Measurements from ENCODE around the gene CCN2.

Gene CCN2

GRCh38 chr6:131970076-131970859 is 19.1 kb upstream of the CCN2 start:
- no peak for DNase-seq
- intact Hi-C loops (cut with DNase I), result no loop called here

- intact Hi-C loops (cut with DNase I), result no loop called here
- no peak for DNase-seq
Measured at GRCh38 chr6:131968656-131969055, 17.5 kb upstream of the CCN2 start.

GRCh38 chr6:131967948-131968347 is 16.8 kb upstream of the CCN2 start:
- no peak for DNase-seq
- intact Hi-C loops (cut with DNase I), result no loop called here

GRCh38 chr6:131966443-131966842 is 15.3 kb upstream of the CCN2 start:
- intact Hi-C loops (cut with DNase I), result no loop called here
- DNase-seq, result no peak

GRCh38 chr6:131963063-131963462 is 11.9 kb upstream of the CCN2 start:
- intact Hi-C loops (cut with DNase I), result no loop called here
- DNase-seq, result no peak

GRCh38 chr6:131960371-131961133 is 9.4 kb upstream of the CCN2 start:
- intact Hi-C loops (cut with DNase I), result no loop called here
- DNase-seq, result no peak

GRCh38 chr6:131958542-131959470 is 7.6 kb upstream of the CCN2 start:
- DNase-seq, result no peak
- intact Hi-C loops (cut with DNase I), result loop anchor here (10.0 kb wide), 1 partner anchor 206 kb away; no protein-coding TSS in a partner anchor

GRCh38 chr6:131958095-131958494 is 6.9 kb upstream of the CCN2 start:
- intact Hi-C loops (cut with DNase I), result loop anchor here (10.0 kb wide), 1 partner anchor 207 kb away; no protein-coding TSS in a partner anchor
- DNase-seq, result no peak

GRCh38 chr6:131955876-131956275 is 4.7 kb upstream of the CCN2 start:
- intact Hi-C loops (cut with DNase I), result loop anchor here (10.0 kb wide), 1 partner anchor 209 kb away; no protein-coding TSS in a partner anchor
- no peak for DNase-seq

- DNase-seq, result no peak
- intact Hi-C loops (cut with DNase I), result loop anchor here (10.0 kb wide), 1 partner anchor 210 kb away; no protein-coding TSS in a partner anchor
Measured at GRCh38 chr6:131955192-131955591, 4.0 kb upstream of the CCN2 start.

GRCh38 chr6:131954775-131955107 is 3.6 kb upstream of the CCN2 start:
- DNase-seq, result no peak
- intact Hi-C loops (cut with DNase I), result loop anchor here (10.0 kb wide), 1 partner anchor 210 kb away; no protein-coding TSS in a partner anchor

GRCh38 chr6:131954059-131954774 is 3.0 kb upstream of the CCN2 start:
- intact Hi-C loops (cut with DNase I), result loop anchor here (10.0 kb wide), 1 partner anchor 211 kb away; no protein-coding TSS in a partner anchor
- no peak for DNase-seq

GRCh38 chr6:131952886-131953509 is 1.8 kb upstream of the CCN2 start:
- no peak for DNase-seq
- intact Hi-C loops (cut with DNase I), result loop anchor here (10.0 kb wide), 1 partner anchor 212 kb away; no protein-coding TSS in a partner anchor

- intact Hi-C loops (cut with DNase I), result loop anchor here (10.0 kb wide), 1 partner anchor 213 kb away; no protein-coding TSS in a partner anchor
- no peak for DNase-seq
Measured at GRCh38 chr6:131951576-131952230, 531 bp upstream of the CCN2 start.

GRCh38 chr6:131949909-131950766 is 1.0 kb downstream of the CCN2 start:
- intact Hi-C loops (cut with DNase I), result loop anchor here (10.0 kb wide), 1 partner anchor 215 kb away; no protein-coding TSS in a partner anchor
- DNase-seq, result peak; percentile 50 to 89 (median 72)

- no peak for DNase-seq
- intact Hi-C loops (cut with DNase I), result no loop called here
Measured at GRCh38 chr6:131949620-131949908, 1.6 kb downstream of the CCN2 start.

Measured in head of caudate nucleus (tissue), 42 donors.